Astrocyte of the hippocampus (primary cell): ENCODE results near the gene PHF2.

ENCODE experiments used
- DNase-seq: peaks from one replicate; pipeline ENCODE4 v3.0.0; 2011; ENCODE audit warnings: low read depth, low spot score

The PHF2 gene

DNA sequence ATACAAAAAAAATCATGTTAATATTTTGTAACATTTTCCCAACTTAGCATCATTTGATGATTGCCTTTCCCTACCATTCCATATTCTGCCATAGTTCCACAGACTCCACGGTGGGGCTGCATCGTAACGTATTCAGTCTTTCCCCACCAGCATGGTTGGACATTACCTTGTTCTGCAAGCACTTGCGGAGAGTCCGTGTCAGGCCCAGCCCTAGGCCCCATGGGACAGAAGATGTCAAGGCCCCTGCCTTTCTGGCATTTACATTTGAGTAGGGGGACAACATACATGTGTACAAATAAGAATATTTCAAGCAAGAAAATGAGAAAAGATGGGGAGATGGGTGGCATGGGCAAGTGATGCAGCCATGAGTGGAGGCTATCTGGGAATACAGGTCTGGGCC lies 8.2 kb upstream of the PHF2 start:
- no peak for DNase-seq

DNA sequence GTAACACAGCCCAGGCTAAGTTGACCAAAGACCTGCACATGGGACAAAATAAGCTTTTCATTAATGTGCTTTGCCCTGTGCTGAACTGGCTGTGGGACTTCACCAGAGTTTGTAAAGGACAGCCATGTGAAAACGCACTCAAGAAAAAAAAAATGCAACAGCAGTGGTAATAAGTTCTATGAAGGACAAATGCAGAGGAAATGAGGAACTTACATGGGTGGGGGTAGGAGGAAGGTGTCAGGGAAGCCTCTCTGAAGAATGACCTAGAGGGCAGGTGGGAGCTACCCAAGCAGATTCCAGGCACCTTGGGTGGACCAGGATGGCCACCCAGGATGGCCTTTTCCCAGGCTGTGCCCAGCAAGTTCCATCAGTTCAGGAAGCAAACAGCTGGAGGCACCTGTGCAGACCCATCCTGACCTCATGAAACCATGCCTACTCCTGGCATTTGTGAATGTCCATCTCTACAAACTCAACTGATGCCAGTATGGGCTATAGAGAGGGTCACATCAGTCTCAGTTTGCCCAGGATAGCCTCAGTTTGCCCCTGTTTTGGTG lies 6.7 kb upstream of the PHF2 start:
- no peak for DNase-seq

DNA sequence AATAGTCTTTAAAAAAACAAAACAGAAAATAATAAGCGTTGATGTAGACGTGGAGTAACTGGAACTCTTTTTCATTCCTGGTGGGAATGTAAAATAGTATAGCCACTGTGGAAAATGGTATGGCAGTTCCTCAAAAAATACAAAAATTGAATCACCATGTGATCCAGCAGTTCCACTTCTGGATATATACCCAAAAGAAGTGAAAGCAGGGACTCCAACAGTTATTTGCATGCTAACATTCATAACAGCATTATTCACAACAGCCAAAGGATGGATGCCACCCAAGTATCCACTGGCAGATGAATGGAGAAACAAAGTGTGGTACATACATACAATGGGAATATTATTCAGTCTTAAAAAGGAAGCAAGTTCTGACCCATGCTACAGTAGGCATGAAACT lies 4.2 kb upstream of the PHF2 start:
- DNase-seq, result no peak

DNA sequence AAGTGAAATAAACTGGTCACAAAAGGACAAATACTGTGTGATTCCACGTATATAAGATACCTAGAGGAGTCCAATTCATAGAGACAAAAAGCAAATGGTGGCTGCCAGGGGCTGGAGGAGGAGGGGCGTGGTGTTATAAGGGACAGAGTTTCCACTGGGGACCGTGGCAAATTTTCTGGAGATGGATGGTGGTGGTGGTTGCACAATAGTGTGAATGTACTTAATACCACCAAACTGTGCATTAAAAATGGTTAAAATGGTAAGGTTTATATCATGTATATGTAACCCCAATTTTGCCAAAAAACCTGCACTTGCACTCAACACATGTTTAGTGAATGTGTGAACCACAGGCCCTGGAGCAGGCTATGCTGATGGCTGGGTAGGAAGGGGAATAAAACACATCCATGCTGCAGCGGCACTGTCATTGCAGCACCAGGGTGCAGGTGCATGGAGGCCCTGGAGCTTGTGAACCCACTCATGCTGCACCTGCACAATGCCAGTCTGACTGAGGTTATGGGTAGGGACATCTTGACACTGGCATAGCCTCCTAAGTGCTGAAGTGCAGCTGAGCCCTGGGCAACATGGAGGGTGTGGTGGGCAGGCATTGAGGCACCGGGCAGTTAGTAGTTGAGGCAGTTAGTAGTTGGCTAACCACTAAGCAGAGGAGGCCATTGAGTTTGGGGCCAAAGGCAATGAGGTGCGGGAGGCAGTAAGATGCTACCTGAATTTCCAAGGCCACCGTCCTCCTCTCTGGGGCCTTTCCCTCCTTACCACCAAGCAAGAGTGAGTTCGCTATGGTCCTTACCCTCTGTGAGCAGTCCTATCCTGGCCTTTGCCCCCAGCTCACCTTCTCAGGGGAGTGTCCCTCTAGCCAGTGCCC lies 3.5 kb upstream of the PHF2 start:
- no peak for DNase-seq

DNA sequence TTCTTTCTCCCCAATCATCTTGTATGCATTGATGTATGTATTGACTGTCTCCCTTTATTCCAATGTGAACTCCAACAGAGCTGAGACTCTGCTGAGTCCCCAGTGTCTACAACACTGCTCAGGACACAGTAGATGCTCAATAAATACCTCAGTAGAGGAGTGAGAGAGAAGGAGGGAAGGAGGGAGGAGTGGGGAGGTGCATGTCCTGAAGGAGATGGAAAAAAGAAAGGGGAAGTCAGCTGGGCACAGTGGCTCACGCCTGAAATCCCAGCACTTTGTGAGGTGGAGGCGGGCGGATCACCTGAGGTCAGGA lies 2.9 kb upstream of the PHF2 start:
- no peak for DNase-seq

DNA sequence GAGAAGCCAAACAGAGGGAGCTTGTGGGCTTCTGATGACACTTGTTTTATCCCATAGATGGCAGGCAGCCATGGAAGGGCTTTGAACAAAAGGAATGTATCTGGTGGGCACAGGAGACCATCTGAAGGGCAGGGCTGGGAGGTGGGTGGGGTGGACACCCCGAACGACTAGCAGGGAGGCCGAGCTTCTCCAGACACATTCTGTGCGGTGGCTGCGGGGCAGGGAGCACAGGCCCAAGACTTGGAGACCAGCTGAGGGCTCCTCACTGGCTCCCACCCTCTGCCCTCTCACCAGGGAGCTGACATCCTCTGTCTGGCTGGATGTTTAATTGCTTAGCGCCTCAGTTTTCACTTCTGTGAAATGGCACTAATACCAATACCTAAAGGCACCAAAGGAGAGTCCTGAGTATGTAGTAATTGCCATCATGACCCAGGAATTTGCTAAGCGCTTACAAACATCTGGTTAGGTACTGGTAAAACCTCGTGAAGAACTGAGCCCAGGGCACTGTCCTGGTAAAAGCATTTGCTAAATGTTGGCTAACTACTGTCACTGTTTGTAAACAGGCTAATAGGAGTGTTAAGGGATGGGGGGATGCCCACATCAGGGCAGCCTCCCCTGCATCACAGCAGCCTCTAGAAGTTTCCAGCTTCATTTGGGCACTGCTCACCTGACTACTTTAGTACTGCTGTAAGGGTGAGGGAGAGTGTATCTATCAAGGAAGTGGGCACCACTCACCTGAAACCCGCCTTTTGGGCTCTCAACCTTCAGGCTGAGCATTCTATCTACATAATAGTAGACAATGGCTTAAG lies 2.1 kb upstream of the PHF2 start:
- DNase-seq, result no peak

DNA sequence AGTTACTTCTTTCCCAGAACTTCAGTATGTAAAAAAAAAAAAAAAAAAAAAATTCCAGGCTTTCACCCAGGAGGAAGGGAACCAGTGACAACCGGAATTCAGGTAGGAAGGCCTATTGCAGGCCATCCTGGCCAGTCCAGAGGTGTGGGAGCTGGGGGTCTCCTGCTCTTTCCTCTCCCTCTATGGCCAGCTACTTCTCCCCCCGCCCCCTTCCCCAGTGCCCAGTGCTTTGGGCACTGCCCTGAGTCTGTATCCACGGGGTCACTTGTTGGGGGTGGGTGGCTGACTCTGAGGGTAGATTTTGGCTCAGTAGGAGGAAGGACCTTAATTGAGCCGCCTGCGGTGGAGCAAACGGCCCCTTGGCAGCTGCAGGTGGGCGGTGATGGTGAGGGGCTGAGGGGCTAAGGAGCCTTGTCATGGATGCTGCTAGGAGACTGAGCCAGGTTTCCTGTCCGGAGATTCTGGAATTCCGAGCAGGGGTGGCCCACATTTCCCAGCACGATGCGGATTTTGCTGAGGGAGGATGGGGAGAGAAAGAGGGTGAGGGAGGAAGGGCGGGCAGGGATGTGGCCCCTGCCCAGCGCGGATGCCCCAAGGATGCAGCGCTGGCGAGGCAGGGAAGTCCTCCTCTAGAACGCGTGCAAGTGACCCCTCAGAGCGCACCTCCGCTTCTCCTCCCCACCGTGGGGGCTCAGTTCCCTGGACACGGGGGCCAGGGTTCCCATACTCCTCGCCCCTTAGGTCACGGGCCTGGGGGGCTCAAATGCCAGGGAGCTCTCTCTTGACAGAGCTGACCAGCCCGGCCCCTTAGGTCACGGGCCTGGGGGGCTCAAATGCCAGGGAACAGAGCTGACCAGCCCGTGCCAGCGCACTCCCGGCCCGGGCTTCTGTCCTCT lies 1.2 kb upstream of the PHF2 start:
- DNase-seq, result peak; percentile 34

DNA sequence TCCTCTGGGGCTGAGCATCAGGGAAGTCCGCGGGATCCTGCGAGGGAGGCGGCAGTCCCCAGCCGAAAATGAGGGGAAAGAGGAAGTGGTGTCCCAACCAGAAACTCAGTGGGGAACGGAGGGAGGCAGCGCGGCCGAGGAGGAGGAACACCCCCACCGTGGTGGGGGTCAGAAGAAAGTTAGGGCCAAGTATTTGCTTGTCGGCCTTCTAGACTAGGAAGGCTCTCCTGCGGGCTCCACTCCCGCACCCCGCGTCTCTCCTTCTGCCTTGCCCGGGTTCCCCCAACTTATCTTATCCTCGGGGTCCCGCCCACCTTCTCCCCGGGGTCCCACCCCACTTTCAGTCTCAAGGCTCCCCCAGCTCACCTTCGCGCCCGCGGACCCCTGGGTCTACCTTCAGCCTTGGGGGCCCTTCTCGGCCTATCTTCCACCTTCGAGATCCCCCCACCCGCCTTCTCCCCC lies 557 bp upstream of the PHF2 start:
- DNase-seq, result peak; percentile 56

DNA sequence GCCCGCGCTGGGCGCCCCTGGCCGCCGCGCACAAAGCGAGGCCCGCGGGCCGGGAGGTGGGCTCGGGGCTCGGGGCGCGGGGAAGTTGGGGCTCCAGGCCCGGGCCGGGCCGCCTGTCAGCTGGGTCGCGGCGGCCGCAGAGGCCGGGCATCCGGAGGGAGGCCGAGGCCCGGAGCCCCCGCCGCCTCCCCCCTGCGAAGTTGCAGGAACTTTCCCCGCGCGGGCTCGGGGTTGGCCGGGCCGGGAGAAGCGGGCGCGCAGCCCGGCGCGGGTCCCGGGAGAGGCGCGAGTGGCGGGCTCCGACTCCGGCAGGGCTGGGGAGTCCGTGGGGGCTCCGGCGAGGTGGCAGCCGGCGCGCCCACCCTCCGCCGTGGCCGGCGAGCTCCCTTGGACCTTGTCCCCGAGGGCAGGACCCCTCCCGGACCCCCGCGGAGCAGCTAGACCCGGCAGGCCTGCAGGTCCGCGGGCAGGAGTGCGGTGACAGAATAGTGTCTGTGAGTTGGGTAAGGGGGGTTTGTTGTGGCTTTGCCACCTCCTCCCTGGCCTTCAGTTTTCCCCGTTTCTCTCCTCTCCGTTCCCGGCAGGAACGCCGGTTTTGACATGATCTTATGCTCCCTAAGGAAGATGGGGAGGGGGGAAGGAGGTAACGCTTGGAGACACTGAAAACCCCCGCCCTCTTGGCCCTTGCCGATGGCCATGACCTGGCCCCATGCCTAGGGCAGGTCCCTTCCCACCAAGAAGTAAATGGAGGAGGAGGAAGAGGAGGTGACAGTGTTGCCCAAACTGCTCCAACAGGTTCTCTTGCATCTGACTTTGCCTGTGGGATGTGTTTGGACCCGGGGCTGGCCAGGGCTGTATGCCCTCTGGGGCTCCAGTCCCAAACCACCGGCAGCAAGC lies 942 bp downstream of the PHF2 start:
- peak; percentile 56 for DNase-seq

DNA sequence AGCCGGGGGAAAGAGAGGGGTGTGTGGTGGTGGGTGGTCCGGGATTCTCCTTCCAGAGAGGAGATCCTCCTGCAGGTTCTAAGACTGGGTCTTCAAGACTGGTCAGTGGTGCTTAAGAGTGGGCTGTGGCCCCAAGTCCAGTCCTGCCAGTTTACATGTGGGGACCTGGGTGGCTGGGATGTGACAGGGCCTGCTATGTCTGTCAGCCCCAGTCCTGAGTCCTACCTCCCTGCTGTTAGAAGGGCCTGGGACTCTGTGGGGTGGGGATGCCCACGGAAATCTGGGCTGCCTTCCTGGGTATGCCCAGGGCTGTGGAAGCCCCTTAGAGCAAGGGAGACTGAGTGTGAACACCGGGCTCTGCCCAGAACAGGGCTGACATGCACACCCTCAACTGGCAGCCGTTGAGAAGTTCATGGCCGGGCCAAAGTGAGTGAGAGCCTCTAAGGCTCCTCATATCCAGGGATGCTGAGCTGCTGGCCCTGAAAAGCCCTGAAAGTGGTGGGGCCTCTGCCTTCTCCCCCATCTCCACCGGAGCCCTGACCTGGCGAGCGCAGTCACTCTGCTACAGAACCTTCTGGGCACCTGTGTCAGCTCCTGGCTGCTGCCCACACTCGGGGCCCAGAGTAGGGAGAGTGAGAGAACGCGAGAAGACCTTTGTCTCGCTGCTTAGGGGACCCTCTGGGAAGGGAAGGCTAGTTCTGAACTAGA lies 1.7 kb downstream of the PHF2 start:
- peak; percentile 28 for DNase-seq

DNA sequence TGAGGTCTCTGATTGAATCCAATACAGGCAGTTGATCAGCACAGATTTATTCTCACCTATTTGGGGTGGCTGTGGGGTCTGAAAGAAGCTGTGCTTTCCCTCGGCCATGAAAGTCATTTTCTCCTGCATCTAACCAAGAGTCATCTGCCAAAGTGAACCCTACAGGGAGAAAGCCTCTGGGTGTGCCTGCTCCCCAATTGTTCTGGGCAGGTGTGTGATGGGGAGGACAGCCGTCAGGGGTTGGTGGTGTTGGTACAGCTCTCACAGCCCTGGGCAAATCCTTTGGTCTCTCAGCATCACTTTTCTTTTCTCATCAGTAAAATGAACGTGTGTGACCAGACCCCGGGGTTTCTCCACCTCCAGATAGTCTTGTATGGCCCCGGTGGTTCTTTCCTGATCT lies 2.5 kb downstream of the PHF2 start:
- no peak for DNase-seq

DNA sequence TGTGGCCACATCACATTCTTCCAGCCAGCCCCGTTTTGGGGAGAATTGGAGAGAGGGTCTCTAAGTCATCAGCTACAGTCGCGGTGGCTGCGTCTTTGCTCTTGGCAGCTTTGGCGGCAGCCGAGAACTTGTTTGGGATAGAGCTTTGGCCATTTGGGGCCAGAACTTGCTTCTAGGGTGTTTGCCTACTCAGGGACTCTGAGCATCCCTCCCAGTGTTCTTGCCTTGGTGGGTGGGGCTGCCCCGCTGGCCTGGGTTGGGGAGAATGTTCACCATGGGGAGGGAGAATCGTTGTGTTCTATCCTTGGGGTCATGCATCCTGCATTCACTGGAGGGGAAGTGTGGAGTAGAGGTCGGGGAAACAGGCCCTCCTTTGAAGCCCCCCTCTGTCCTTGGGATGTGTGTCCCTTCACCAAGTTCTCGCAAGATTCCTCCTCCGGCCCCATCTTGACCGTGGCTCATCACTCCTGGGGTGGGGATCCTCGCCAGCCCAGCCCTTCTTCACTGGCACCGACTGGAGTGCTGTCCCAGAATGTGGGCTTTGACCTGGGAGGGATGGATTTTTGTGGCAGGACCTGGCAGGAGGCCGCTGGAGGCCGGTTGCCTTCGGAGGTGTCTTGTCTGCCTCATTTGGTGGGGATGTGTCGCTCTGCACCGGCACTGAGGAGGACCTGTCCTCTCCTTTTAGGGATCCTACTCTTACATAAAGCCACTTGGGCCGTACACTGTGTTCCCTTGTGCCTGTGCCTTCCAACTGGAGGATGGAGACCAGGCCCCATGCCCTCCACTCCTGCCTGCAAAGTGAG lies 3.5 kb downstream of the PHF2 start:
- no peak for DNase-seq

DNA sequence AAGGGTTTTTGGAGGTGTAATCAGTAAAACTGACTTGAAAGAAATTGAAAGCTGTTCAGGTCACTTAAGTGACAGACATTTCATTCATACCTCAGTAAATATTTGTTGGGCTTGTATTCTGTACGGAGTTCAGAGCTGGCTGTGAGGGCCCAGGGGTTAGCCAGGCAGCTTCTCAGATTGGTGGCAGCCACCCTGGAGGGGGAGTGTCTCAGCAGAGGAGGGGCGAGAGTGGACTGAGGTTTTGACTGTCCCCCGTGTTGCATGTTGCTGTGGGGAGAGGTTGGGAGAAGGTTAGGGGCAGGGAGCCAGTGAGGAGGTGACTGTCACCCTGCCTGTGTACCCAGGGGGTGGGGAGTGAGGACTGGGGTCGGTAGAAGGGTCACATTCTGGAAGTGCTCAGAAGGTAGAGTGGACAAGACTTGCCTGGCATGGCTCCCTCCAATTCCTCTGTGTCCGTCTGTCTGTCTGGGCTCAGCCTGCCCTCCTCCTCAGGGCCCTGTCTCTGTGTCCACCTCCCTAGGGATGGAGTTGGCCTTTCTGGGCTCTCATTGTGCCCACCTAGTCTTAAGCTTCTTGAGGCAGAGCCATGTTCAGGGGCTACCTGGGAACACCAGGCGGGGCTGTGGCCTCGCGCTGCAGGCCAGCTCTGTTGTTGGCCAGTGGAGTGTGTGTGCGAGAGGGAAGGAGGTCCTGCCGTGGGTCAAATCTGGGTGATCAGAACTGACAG lies 4.4 kb downstream of the PHF2 start:
- DNase-seq, result no peak

DNA sequence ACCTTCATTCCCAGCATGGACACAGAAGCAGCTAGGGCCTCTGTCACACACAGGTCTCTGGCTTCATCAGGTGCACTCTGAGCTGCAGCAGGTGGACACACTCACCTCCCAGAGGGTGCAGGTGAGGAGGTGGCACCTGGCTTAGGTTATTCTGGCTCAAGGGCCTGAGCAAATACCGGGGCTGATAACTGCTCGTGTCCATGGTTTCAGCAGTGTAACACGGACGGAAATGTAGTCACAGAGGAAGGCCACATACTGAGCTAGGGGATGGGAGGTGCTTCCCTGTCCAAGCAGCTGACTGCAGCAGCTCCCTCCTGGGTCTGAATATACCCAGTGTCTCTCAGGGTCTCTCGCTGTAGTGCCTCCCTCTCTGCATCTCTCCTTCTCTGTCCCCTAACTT lies 5.7 kb downstream of the PHF2 start:
- DNase-seq, result no peak

DNA sequence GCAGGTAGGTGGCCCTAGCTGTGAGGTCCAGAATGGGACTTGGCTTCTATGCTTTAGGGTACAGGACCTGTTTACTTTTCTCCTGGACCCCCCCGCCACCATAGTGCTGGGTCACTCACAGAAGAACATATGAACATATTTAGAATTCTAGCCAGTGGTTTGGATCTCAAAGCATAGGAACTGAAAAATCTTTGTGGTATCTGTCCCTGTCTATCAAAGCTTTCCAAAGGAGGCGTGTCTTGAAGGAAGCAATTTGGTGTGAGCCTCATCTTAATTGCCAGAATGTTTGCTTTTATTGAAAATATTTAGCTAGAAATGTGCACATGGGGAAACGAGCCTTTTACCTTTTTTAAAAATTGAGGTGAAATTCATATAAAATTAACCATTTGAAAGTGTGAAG lies 6.2 kb downstream of the PHF2 start:
- no peak for DNase-seq

DNA sequence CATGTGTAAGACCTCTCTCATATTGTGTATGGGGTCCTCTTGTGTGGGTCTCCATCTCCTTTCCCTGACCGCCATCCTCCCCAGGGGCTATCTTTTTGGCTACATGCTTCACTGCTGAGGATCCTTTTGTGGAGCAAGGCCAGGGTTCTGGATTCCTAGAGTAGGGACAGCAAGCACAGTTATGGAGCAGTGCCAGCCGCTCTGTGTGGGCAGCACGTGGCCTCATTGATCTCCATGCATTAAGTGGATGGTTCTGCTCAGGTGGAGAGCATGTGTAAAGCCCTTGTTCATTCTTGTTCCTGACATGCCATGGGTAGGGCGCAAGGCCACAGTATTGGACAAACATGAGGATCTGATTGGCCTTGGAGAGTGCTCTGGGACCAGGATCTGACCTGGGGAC lies 8.9 kb downstream of the PHF2 start:
- DNase-seq, result no peak

DNA sequence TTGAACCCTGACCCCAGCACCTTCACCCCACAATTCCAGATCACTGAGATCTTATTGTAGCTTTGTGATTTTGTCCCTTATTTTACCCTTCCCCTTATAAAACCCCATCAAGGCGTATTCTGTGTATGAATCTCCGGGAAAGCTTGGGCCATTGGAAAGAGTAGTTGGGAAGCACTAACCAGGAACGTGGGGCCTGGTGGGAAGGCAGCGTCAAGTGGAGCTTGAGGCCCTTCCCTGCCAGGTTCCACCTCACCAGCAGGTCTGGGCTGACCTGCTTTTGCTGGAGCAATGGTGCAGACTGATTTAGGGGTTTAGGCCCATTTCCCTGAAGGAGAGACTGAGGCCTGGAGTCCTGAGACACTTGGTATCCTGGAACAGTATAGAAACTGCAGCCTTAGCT lies 9.3 kb downstream of the PHF2 start:
- DNase-seq, result no peak

DNA sequence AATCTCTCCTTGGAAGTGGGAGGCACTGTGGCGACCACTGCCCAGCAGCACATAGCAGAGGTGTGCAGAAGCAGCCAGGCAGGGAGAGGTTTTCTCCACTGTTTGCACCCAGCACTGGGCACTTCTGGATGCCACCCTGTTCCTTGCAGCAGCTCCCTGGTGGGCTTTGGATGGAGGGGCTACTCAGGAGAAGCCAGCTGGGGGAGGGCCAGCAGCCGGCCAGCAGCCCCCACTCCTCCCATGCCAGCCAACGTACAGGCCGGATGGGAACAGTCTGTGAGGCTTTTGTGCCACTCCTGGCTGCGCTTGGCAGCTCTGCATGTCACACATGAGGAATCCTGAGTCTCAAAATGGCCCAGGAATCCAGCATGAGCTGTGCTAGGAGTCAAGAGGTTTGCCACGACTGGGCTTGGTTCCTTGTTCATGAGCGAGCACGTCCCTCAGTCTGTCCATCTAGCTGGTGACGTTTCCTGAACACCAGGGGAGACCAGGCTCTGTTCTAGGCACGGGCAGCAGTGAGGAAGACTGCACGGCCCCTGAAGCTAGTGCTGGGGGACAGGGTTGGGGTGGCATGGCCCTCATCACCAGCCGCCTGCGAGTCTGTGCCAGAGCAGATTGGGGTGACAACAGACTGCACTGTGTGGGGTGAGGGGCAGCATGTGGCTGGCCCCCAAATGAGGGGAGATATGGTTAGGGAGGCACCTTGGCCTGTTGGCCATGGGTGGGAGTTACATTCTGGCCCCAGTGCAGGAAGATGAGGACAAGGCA lies 10.1 kb downstream of the PHF2 start:
- DNase-seq, result no peak
